SU-DHL-6 (cell line): ENCODE data around the gene FABP3.

Source experiments
- H2AFZ ChIP-seq: fragments of 200-600 bp; sonication (generic); 2 replicates; pipeline ENCODE4 v1.6.1; 2014; ENCODE audit warnings: low read depth, mild to moderate bottlenecking, moderate library complexity, mixed read lengths, antibody characterized with exemption, low read length; ENCODE audit not compliant: severe bottlenecking
- H3F3A ChIP-seq: fragments of 200-600 bp; shearing (Covaris generic); 2 replicates; pipeline ENCODE4 v1.6.0; 2016; ENCODE audit warnings: antibody characterized with exemption, mild to moderate bottlenecking; ENCODE audit not compliant: insufficient read depth
- H3K27ac ChIP-seq: fragments of 200-600 bp; sonication (generic); 2 replicates; pipeline ENCODE4 v1.5.1; 2016; ENCODE audit warnings: low read depth, mild to moderate bottlenecking, low read length, moderate library complexity, mixed read lengths
- H3K27me3 ChIP-seq: fragments of 200-600 bp; sonication (generic), shearing (Covaris generic); 2 replicates; pipeline ENCODE4 v1.6.0; 2014; ENCODE audit warnings: mild to moderate bottlenecking, low read length
- H3K36me3 ChIP-seq: fragments of 200-600 bp; sonication (generic); 2 replicates; pipeline ENCODE4 v1.6.1; 2014; ENCODE audit warnings: mild to moderate bottlenecking, low read length, mixed read lengths
- H3K4me2 ChIP-seq: fragments of 300-600, 200-600 bp; shearing (Covaris generic), sonication (generic); 2 replicates; pipeline ENCODE4 v1.6.0; 2014; ENCODE audit warnings: low read length, low read depth, mild to moderate bottlenecking; ENCODE audit not compliant: poor library complexity, severe bottlenecking
- H3K4me3 ChIP-seq: fragments of 200-600 bp; sonication (generic); 2 replicates; pipeline ENCODE4 v1.5.1; 2014; ENCODE audit warnings: antibody characterized with exemption, low read length, mild to moderate bottlenecking, mixed read lengths; ENCODE audit not compliant: insufficient read depth, poor library complexity, severe bottlenecking
- H3K79me2 ChIP-seq: fragments of 200-600 bp; sonication (generic); 2 replicates; pipeline ENCODE4 v1.6.1; 2014; ENCODE audit warnings: mild to moderate bottlenecking, low read length, moderate library complexity; ENCODE audit not compliant: insufficient read depth
- H3K9ac ChIP-seq: fragments of 200-600 bp; sonication (generic); 2 replicates; pipeline ENCODE4 v1.7.0; 2014; ENCODE audit warnings: mild to moderate bottlenecking, low read length
- H3K9me2 ChIP-seq: fragments of 200-600 bp; sonication (generic); replicated peaks from 2 replicates; pipeline ENCODE4 v1.6.1; 2014; ENCODE audit warnings: low read length; ENCODE audit not compliant: insufficient read depth
- H3K9me3 ChIP-seq: fragments of 200-600 bp; sonication (generic); 2 replicates; pipeline ENCODE4 v1.6.1; 2014; ENCODE audit warnings: low read length, mixed read lengths; ENCODE audit not compliant: insufficient read depth
- H4K20me1 ChIP-seq: fragments of 200-600 bp; sonication (generic); 2 replicates; pipeline ENCODE4 v1.6.1; 2014; ENCODE audit warnings: low read depth, mild to moderate bottlenecking, antibody characterized with exemption, low read length, moderate library complexity, mixed read lengths
- EZH2phosphoT487 ChIP-seq: fragments of 200-600 bp; sonication (generic), shearing (Covaris generic); conservative IDR thresholded peaks from 2 replicates; pipeline ENCODE4 v1.6.1; 2018; ENCODE audit warnings: mild to moderate bottlenecking, antibody characterized with exemption, low read length, moderate library complexity, mixed read lengths
- TF ChIP-seq, protein P1 (sequence below): fragments of 200-600 bp; sonication (generic); IDR thresholded peaks from one replicate; pipeline ENCODE4 v1.5.1; 2017; ENCODE audit warnings: antibody characterized with exemption, mild to moderate bottlenecking, low read length, moderate library complexity; ENCODE audit not compliant: insufficient read depth, poor library complexity, severe bottlenecking

FABP3 gene

DNA sequence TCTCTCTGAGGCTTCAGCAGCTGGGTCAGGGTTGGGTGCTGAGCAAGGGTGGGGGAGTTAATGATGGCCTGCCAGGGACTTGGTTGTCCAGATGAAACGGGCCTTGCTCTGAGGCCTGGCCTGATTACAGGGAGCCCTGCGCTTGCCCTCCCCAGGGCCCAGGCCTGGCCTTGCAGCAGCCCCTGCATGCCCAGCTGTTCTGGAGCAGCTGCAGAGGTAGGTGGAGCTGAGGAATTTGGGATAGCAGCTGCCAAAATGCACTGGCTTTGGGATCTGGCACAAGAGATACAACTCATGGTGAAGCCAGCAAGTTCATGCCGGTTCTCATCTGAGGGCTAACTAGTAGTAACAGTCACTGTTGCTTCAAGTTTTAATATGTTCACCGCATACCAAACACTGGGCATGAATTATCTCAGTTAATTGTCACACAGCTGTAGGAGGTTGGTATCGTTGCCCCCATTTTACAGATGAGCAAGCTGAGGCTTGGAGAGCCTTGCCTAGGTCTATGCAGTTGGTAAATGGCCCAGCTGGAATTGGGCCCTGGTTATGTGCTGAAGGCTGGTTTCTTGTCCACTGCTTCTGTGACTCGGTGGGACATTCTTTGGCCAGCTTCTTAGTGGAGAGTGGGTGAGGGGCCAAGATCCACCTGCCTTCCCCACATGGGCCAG, 32.8 kb upstream of the FABP3 start:
- TF ChIP-seq EZH2phosphoT487 = no peak
- TF ChIP-seq, protein P1, sequence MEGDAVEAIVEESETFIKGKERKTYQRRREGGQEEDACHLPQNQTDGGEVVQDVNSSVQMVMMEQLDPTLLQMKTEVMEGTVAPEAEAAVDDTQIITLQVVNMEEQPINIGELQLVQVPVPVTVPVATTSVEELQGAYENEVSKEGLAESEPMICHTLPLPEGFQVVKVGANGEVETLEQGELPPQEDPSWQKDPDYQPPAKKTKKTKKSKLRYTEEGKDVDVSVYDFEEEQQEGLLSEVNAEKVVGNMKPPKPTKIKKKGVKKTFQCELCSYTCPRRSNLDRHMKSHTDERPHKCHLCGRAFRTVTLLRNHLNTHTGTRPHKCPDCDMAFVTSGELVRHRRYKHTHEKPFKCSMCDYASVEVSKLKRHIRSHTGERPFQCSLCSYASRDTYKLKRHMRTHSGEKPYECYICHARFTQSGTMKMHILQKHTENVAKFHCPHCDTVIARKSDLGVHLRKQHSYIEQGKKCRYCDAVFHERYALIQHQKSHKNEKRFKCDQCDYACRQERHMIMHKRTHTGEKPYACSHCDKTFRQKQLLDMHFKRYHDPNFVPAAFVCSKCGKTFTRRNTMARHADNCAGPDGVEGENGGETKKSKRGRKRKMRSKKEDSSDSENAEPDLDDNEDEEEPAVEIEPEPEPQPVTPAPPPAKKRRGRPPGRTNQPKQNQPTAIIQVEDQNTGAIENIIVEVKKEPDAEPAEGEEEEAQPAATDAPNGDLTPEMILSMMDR = no peak
- Histone ChIP-seq H3K79me2 (no peaks in the 10 kb centered on the region), H3F3A (no peaks in the 10 kb centered on the region), H3K36me3 (no peaks in the 10 kb centered on the region), H4K20me1 (no peaks in the 10 kb centered on the region), H3K4me3 (no peak overlapping the region), H2AFZ (no peak overlapping the region), H3K9ac (no peak overlapping the region), H3K4me2 (no peak overlapping the region), H3K9me2 (no peaks in the 10 kb centered on the region), H3K27ac (no peak overlapping the region), H3K9me3 (no peaks in the 10 kb centered on the region), H3K27me3 (no peaks in the 10 kb centered on the region)

DNA sequence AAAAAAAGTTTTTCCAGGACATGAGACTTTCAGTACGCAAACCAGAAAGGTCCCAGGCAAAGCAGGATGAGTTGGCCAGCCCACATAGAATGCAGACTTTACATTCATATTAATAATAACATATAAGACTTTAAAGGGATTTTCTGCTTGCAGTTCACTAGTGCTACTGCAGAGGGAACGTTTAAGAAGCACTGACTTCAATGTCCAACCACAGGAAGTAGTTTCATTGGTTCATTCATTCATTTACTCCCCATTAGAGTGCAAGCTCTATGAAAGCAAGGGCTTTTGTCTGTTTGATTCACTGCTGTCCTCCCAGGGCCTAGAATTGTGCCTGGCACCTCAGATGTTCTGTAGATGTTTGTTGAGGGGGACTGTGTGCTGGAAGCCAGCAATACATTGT, 28.4 kb upstream of the FABP3 start:
- Histone ChIP-seq H3K27ac (no peak overlapping the region), H3K9me3 (no peaks in the 10 kb centered on the region)

DNA sequence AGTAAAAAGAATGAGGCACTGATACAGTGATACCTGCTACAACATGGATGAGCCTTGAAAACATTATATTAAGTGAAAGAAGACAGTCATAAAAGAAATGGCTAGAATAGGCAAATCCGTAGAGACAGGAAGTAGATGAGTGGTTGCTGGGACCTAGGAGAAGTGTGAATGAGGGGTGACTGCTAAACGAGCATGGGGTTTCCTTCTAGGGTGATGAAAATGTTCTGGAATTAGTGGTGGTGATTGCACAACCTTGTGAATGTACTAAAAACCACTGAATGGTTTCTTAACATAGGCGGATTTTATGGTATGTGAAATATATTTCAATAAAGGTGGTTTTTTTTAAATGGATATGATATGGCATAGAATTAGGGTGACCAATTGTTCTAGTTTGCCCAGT, 27.5 kb upstream of the FABP3 start:
- no peak for TF ChIP-seq EZH2phosphoT487
- TF ChIP-seq, protein P1 = no peak
- Histone ChIP-seq H3K4me2 (no peak overlapping the region), H3K36me3 (no peaks in the 10 kb centered on the region), H3K27me3 (no peaks in the 10 kb centered on the region), H3K79me2 (no peaks in the 10 kb centered on the region), H4K20me1 (no peaks in the 10 kb centered on the region), H3K9me3 (no peaks in the 10 kb centered on the region), H3K9ac (no peak overlapping the region), H2AFZ (no peak overlapping the region), H3K9me2 (no peaks in the 10 kb centered on the region), H3K4me3 (no peak overlapping the region), H3F3A (no peaks in the 10 kb centered on the region; the same call in 1 of the 2 replicates), H3K27ac (no peak overlapping the region)

More for the DNA sequence above, 28.4 kb upstream of the FABP3 start:
- no peaks in the 10 kb centered on the region for H3K36me3 ChIP-seq
- no peak for TF ChIP-seq EZH2phosphoT487
- TF ChIP-seq, protein P1 = no peak
- no peak overlapping the region for H3K9ac ChIP-seq
- no peaks in the 10 kb centered on the region for H3K9me2 ChIP-seq
- H3K27me3 ChIP-seq = no peaks in the 10 kb centered on the region
- H3K4me2 ChIP-seq = no peak overlapping the region
- H3K79me2 ChIP-seq = no peaks in the 10 kb centered on the region
- H3K4me3 ChIP-seq = no peak overlapping the region
- no peaks in the 10 kb centered on the region; the same call in 1 of the 2 replicates for H3F3A ChIP-seq
- no peaks in the 10 kb centered on the region for H4K20me1 ChIP-seq
- no peak overlapping the region for H2AFZ ChIP-seq
